NCI-H2196 (cell line): Measurements from ENCODE around the gene FBXO34.

Source experiments
- DNase-seq: peaks from one replicate; lab custom pipeline; 2025; ENCODE audit not compliant: unreplicated experiment; lab: John Stamatoyannopoulos, UW

FBXO34 gene

DNA sequence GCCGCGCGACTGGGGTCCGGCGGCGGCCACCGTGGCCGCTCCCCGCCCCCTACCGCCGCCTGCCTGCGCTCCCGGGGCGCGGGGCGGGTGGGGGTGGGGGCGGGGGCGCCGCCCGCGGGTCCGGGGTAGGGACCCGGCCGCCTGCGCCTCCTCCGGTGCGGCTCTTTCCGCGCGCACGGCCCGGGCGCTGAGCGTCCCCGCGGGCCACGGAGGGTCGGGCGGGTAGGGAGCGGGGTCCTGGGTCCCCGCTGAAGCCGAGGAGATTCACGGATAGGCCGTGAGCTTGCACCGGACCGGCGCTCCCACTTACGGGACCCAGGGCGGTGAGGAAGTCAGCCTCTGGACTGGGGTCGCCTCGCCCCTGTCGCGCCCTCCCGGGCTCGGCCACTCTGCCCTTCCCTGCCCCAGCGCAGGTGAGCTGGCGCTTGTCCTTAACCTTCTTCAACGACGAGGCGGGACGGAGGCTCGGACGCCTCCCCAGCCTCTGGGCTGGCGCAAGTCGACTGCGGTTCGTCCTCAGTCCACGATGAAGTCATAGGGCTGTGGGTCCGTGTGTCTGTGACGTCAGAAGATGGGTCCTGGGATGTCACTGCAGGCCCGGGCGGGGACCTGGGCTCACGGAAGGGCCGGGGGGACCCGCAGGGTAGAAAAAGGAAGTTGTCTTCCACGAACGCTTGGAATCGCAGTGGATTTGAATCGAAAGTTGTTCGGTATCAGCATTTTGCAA lies 514 bp downstream of the FBXO34 start:
- peak; percentile 57 for DNase-seq

DNA sequence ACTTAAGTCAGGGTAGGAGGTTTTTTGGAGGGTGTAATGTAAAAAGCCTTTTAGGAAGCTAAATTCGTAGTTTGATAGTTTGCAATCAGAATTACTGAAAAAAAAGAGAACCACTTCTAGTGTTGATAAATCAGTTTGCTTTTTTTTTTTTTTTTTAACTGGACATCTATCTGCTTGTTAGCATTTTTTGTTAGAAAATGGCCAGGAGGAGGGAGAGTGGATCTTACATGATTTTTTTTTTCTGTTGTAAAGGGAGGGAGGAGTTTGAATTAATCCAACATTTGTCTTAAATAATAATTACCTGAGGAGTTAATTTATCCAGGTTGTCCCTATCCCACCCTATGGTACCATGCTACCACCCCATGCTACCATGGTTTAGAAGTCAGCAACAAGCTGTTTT lies 1.2 kb downstream of the FBXO34 start:
- DNase-seq = no peak

DNA sequence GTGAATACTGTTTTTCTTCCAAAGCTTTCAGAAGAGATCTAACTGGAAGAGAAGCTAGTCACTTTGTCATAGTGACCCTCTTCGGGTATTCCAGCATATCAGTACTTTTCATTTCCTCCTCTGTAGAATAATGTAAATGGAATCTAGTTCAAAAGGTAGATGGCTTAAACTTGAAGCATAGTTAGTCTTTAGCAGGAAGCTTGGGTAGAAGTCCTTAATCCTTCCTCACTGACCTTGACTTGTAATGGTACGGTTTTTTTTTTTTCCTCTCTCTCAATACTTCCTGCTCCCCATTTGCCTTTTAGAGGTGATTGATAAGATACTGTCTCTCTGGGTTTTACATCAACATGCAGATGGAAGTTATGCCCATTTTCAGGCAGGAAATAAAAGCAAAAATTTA lies 1.7 kb downstream of the FBXO34 start:
- DNase-seq = no peak

DNA sequence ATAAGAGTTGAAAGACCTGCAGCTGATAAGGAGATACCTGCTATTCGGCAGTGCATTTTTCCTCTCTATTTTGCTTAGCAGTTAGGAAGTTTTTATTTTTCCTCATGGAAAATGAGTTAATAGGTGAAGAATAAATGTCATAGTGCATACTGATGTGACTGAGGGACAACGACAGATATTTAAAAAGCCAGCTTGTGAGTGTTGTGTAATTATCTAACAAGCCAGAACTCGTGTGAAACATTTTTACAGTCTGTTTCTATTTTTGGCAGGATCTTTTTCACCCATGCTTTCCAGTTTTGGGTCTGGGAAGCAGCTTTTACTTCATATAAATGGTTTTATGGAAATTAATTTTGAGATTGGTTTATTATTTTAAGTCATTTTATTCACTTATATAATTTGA lies 2.9 kb downstream of the FBXO34 start:
- DNase-seq = no peak

DNA sequence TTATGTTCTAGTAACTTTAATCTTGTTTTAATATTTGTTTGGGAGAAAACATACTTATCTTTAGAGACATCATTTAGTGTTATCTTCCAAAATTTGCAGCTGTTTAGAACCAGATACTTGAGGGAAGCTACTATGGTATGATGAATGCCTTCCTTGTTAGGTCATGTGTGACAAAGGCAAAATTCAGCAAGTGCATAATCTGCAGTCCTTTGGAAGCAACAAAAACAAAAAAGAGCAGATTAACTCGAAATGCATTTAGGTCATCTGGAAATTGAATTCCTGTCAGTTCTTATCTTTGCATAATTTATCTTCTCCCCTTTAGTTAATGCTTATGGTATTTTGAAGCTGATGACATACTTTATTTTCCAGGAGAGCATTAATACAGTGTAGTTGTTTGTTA lies 3.5 kb downstream of the FBXO34 start:
- DNase-seq = peak; percentile 7

DNA sequence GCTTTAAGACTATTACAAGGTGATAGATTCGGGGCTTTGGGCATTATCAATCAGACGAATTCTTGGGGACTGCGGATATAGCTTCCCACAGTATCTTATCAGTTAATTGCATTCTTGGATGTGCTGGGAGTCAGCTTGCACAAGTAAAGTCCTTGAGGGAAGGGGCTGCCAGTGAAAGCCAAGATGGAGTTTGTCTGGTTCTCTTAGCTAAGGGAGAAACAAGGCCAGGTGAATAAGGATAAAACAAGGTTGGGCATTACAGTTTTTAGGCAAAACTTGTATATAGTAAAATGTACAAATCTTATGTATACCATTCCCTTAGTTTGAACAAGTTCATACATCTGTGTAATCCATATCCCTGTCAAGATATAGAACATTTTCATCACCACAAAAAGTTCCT lies 5.5 kb downstream of the FBXO34 start:
- DNase-seq = no peak

DNA sequence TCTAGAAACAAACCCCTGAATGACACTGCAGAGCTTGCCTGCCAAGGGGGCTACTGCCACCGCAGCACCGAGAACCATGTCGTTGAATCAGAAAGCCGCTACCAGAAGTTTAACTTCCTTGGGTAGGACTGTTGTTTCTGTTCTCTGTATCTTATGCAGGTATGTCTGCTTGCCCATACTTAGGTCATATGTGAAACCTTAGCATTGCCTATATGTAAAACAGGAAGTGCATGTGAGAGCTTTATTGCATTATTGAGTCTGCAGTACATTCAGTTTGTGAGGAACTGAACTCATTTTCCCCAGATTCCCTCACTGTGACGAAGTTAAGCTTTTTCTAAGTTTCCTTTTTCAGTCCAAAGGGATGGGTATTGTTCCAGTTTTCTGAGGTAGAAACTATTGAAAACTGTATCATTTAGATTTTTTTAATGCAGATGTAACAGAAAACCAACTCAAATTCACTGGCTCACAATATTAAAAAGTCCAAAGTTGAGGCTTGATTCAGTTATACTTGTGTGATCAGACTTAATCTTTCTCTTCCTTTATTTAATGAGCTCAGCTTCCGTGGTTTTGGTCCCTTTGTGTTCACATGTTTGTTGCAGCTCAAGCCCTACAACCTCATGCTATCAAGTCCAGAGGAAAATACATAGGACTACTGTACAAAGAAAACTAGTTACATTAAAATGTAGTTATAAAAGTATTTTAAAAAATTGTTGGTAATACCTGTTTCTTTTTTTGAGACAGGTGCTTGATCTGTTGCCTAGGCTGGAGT lies 6.9 kb downstream of the FBXO34 start:
- DNase-seq = no peak

DNA sequence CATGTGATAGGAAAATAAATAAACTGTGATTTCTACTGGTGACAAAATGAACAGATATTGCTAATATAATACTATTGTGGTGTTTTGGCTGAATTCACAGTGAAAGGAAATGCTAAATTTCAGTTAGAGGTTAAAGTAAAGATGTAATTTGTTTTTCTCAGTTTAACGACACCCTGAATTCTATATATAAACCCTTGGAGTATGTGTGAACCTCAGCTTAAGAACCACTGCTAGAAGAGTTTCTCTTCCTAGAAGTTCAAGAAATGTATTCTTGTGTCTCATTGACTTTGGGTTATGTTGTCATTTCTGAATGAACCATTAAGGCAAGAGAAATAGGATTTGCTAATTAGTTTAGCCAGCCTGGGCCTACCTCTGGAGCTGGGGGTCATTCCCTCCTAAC lies 8.2 kb downstream of the FBXO34 start:
- DNase-seq = no peak

DNA sequence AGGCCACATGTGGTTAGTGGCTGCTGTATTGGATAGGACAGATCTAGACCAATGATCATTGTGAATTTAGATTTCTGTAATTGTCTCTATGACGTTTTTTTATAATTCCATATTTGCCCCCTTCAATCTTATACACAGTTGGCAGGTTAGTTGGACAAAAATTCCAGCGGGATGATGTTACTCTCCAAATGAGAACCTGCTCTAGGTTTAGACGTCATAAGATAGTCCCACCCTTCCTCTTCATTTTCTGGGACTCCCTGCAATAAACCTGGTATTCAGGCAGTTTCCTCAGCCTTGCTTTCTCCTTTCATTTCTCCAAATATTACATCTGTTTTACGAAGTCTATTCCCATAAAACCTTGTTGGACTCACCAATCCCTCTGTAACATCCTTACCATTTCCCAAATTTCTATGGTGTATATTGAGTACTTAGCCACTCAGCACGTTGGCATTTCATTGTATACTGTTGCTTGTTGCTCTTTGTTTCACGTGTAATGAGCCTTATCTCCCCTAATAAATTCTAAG lies 10.2 kb downstream of the FBXO34 start:
- DNase-seq = no peak

DNA sequence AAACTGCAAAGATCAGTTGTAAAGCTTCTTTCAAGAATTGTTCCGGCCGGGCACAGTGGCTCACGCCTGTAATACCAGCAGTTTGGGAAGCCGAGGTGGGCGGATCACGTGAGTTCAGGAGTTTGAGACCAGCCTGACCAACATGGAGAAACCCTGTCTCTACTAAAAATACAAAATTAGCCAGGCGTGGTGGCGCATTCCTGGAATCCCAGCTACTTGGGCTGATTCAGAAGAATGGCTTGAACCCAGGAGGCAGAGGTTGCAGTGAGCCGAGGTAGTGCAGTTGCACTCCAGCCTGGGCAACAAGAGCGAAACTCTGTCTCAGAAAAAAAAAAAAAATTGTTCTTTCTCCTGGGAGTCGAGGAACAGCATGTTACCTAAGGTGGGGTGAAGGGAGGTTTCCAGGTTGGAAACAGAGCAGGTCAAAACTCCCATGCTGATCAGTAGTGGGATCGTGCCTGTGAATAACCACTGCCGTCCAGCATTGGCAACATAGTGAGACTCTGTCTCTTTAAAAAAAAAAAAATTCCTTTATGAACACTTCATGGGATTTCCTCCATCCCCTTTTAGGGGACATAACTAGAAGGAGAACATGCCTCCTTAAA lies 13.9 kb downstream of the FBXO34 start:
- no peak for DNase-seq

DNA sequence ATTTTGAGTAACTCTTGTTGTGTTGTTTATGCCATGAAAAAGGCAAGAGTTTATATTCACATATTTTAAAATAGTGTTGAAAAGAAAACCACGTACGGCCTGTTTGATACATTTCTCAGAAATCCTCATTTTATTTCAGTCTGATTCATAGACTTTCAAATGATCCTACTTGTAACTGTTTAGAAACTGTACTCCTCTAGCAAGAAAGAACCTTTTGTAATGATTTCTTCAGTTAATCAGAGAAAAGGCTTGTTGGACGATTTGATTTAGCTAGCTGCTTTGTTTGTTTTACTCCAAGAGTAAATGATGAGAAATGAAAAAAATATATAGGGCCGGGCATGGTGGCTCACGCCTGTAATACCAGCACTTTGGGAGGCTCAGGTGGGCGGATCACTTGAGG lies 17.2 kb downstream of the FBXO34 start:
- no peak for DNase-seq

DNA sequence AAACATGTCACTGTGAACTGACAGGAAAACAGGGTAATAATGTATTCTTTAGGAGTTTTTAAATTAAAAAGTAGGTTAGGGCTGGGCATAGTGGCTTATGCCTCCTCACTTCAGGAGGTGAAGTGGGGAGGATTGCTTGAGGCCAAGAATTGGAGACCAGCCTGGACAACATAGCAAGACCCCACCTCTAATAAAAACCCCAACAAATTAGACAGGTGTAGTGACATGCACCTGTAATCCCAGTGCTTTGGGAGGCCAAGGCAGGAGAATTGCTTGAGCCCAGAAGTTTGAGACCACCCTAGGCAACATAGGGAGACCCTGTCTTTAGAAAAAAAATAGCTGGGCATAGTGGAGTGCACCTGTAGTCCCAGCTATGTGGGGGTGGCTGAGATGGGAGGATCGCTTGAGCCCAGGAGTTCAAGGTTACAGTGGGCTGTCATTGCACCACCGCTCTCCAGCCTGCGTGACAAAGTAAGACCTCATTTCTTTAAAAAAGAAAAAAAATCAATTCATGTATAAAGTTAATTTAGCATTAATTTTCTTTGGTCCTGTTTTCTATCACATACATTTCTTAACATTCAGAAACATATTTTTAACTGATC lies 20.4 kb downstream of the FBXO34 start:
- DNase-seq = no peak

DNA sequence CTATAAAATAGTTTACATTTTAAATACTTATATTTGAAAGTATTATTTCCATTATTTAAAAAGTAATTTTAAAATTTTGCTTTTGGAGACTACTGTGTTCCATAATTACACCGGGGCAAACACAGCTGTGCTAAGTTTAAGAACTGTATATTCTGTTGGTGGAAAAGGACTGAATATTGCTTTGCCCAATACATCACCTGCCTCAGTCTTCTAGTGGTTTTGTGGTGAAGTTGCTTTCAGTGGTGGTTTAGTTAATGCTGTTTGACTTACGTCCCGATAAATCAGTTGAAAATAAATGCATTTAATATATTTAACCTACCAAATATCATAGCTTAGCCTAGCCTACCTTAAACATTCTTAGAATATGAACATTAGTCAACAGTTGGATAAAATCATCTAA lies 23.4 kb downstream of the FBXO34 start:
- DNase-seq = no peak

DNA sequence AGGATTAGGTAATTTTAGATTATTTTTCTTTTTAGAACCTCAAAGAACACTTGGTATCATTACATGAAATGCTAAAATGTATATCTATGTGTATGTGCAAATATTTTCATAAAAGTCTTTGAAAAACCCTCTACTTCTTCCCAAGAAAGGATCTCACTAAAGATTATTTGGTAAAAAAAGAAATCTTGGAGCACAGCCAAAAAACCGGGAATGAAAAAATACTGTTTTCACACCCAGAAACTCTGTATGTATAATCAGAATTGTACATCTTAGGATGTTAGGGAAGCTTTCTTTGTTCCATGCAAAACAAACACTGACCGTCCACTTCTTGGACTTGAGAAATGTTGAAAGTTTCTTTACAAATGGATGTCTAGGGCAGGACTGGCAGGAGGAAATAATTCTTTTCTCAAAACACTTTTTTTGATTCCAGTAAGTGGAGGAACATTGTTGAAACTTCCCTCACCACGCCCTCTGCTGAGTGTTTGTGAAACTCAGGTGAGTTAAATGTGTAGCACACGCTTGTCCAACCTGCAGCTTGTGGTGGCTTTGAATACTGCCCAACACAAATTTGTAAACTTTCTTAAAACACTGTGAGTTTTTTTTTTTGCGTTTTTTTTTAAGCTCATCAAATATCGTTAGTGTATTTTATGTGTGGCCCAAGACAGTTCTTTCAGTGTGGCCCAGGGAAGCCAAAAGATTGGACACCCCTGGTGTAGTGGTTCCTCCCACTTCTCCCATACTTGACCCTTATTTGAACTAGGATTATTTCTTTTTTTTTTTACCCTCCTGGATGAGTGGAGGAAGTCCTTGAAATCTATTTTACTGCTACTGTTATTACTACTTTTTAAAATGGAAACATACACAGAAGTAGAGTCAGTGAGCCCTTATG lies 26.6 kb downstream of the FBXO34 start:
- no peak for DNase-seq

DNA sequence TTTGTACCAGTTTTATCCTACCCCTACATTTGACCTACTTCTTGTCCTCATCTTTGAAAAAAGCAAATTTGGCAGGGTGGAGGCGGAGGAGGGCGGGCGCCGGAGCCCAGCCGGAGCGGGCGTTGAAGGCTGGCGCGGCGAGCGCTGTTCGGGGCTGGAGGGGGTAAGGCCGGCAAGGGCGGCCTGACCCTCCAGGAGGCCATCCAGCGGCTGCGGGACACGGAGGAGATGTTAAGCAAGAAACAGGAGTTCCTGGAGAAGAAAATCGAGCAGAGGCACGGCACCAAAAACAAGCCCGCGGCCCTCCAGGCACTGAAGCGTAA lies 27.2 kb downstream of the FBXO34 start:
- no peak for DNase-seq

DNA sequence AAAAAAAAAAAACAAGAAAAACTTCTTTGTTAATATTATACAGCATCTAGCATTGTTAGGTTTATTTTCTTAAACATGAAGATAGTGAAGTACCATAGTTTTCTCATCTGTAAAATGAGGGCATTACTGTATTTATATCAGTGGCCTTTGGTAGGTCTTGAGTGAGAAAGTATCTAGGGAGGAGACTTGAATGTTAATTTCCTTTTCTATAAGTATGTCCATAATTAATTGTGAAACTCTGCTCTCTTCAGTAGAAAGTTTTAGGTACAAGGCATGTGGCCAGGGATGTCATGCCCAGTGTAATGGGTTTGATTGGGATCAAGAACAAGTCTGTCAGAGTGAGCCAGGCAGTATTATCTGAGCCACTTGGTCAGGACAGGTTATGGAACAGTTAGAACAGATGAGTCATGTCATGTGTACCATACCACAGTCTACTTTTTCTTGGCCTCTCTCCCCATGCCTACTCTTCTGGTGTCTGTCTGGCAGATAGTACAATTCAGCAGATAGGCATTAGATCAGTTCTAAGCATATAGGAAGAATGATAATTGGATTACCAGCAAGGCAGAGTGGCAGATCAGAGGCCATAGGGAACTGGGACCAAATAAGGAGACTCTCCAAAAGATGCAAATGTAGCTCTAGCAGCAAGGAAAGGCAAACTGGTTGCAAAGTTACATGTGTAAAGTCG lies 30.4 kb downstream of the FBXO34 start:
- no peak for DNase-seq

DNA sequence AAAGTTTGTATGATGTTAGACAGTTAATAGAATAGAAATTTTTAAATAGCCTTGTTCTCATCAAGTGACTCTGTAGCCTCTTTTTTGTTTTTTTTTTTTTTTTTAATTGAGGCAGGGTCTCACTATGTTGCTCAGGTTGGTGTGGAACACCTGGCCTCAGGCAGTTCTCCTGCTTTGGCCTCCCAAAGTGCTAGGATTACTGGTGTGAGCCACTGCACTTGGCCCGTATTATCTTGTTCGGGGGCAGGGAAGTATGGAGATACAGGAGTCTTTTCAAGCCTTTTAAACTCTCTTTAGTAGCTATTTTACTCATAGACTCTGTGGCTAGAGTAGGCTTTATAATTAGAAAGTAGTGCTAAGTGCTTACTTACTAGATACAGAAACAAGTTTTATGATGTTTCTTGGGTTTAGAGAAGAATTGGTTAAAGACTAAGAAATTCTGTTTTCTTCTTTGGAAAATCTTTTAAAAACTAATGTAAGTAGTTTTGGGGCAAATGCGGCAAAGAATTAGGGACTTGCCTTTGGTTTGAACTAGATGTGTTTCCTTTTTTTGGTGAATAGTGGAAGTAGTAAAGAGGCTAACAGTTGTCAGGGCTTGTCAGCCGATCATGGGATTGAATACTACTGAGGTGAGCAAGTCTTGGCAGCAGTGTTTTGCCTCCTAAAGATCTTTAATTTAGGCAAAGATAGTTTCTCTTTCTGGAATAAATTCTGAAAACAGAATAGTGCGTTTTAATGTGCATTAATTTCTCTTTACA lies 31.3 kb downstream of the FBXO34 start:
- no peak for DNase-seq

DNA sequence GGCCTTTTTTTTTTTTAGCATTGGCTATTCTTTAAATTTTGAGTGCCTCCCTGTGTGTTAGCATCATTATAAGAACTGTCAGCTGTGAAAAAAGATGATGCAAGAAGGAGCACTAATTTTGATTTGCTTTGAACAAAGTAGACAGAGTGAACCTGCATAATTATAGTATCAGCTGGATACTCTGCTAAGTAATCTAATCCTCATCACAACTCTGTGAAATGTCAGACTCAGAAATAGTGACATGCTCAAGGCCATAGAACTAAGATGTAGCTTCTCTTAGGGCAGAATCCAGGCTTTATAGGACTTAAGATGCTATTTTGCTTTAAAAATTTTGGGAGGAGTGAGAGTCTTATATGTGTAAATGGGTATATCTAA lies 31.9 kb downstream of the FBXO34 start:
- DNase-seq = no peak

DNA sequence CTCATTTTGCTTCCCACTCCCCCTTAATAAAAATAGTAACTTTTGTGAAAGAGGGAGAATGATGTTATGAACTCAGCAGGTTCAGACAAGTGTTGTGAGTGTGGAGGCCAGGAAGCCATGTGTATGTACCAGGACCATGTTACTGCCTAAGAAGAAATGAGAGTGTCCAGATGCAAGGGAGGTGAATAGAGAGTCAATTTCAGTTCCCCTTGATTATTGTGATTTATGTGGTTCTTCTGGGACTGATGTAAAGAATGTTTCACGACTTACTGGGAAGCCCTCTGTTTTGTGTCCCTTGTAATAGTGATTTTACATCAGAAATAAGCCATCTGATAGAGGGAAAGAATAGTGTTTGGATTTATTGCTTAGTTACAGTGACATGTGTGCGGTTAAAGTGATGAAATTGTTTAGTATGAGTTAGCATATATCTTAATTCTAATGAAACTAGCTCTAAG lies 32.5 kb downstream of the FBXO34 start:
- DNase-seq = no peak
